A549 (cell line): ENCODE measurements around the gene SIRT1.

Experiments
- ESRRA ChIP-seq: fragments of 150-350 bp; IDR thresholded peaks from 2 replicates; pipeline ENCODE4 v1.6.1; 2014; ENCODE audit warnings: mild to moderate bottlenecking, low read length, borderline replicate concordance
- MYC ChIP-seq: IDR thresholded peaks from 2 replicates; pipeline ENCODE4 v1.6.1; 2012; ENCODE audit warnings: mild to moderate bottlenecking, inconsistent platforms, low read length, improper control_type of control experiment, borderline replicate concordance
- POLR2AphosphoS2 ChIP-seq: conservative IDR thresholded peaks from 2 replicates; pipeline ENCODE4 v1.6.1; 2012; ENCODE audit warnings: low read length, improper control_type of control experiment, inconsistent platforms
- RAD21 ChIP-seq, 2 experiments: fragments of >200 bp in 1 of 2; sonication (Bioruptor Twin) in 1 of 2; formaldehyde crosslinking in 1 of 2; IDR thresholded peaks in 1 of 2; conservative IDR thresholded peaks in 1 of 2; 2 replicates in 1 of 2; 3 replicates in 1 of 2; pipeline ENCODE4 v1.6.1; 2012 to 2018; ENCODE audit warnings: inconsistent platforms in 1 of 2
- ZSCAN20 ChIP-seq: fragments of 250-450 bp; sonication (Bioruptor Pico); IDR thresholded peaks from 2 replicates; pipeline ENCODE4 v1.8.0; 2022; ENCODE audit warnings: mild to moderate bottlenecking, moderate library complexity
- TF ChIP-seq, protein P1 (sequence below): fragments of >200 bp; sonication (Bioruptor Twin); formaldehyde crosslinking; IDR thresholded peaks from 3 replicates; pipeline ENCODE4 v1.5.1; 2016
- TF ChIP-seq, protein P2 (sequence below): IDR thresholded peaks from 2 replicates; pipeline ENCODE4 v1.6.1; 2012

DNA sequence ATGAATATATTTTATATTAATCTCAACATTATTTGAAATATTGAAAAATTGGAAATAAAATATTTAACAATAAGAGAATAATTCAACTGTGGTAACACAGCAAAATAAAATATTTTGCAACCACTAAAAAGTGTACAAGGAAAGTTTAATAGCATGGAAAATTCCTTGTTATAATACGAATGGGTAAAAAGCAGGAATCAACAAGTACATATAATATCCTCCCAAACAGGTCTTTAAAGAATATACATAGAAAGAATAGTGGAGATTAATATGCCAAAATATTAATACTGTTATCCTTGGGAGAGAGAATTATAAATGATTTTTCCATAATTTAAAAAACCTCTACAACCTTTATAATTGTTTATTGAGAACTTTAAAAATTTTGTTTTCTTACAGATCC, 47.5 kb upstream of the SIRT1 start:
- TF ChIP-seq, protein P1, sequence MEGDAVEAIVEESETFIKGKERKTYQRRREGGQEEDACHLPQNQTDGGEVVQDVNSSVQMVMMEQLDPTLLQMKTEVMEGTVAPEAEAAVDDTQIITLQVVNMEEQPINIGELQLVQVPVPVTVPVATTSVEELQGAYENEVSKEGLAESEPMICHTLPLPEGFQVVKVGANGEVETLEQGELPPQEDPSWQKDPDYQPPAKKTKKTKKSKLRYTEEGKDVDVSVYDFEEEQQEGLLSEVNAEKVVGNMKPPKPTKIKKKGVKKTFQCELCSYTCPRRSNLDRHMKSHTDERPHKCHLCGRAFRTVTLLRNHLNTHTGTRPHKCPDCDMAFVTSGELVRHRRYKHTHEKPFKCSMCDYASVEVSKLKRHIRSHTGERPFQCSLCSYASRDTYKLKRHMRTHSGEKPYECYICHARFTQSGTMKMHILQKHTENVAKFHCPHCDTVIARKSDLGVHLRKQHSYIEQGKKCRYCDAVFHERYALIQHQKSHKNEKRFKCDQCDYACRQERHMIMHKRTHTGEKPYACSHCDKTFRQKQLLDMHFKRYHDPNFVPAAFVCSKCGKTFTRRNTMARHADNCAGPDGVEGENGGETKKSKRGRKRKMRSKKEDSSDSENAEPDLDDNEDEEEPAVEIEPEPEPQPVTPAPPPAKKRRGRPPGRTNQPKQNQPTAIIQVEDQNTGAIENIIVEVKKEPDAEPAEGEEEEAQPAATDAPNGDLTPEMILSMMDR, result no peak
- TF ChIP-seq ZSCAN20 (CRISPR knock-in tag) (no peak), RAD21 (conservative IDR thresholded peaks at IDR 0.05 in 1 of 2, IDR thresholded peaks at IDR 0.05 in 1 of 2) (no peak), ESRRA (no peak), POLR2AphosphoS2 (no peak), MYC (no peak)
- TF ChIP-seq, protein P2, sequence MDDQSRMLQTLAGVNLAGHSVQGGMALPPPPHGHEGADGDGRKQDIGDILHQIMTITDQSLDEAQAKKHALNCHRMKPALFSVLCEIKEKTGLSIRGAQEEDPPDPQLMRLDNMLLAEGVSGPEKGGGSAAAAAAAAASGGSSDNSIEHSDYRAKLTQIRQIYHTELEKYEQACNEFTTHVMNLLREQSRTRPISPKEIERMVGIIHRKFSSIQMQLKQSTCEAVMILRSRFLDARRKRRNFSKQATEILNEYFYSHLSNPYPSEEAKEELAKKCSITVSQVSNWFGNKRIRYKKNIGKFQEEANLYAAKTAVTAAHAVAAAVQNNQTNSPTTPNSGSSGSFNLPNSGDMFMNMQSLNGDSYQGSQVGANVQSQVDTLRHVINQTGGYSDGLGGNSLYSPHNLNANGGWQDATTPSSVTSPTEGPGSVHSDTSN, result no peak
